Osteoblast (primary cell): ENCODE results near the gene NR5A1. TPM values are rescaled to one million over a fixed set of nuclear protein-coding genes. Genes with fewer than 3 reads are reported as not detected.

Experiments
- DNase-seq: peaks from one replicate; pipeline ENCODE4 v3.0.0; 2011; ENCODE audit warnings: low spot score, mixed read lengths; ENCODE audit not compliant: insufficient read length; ENCODE audit errors: missing footprints
- H2AFZ ChIP-seq: 2 replicates; pipeline ENCODE4 v1.6.0; 2011; ENCODE audit warnings: mild to moderate bottlenecking, low read length
- H3K27ac ChIP-seq: 2 replicates; pipeline ENCODE4 v1.5.1; 2011; ENCODE audit warnings: mild to moderate bottlenecking, low read depth, low read length, moderate library complexity
- H3K27me3 ChIP-seq: 2 replicates; pipeline ENCODE4 v1.6.0; 2012; ENCODE audit warnings: mild to moderate bottlenecking, control low read depth, inconsistent platforms, low read length, moderate library complexity; ENCODE audit not compliant: insufficient read depth
- H3K36me3 ChIP-seq: 2 replicates; pipeline ENCODE4 v1.5.1; 2011; ENCODE audit warnings: mild to moderate bottlenecking, low read length, control low read depth, moderate library complexity; ENCODE audit not compliant: insufficient read depth
- H3K4me1 ChIP-seq: 2 replicates; pipeline ENCODE4 v1.5.1; 2011; ENCODE audit warnings: mild to moderate bottlenecking, low read length, control low read depth, moderate library complexity; ENCODE audit not compliant: insufficient read depth
- H3K4me2 ChIP-seq: 2 replicates; pipeline ENCODE4 v1.6.0; 2011; ENCODE audit warnings: mild to moderate bottlenecking, low read length; ENCODE audit not compliant: insufficient read depth
- H3K4me3 ChIP-seq: fragments of 200-600 bp; sonication (generic); 3 replicates; pipeline ENCODE4 v1.5.1; 2012; ENCODE audit warnings: mild to moderate bottlenecking, low read length, inconsistent platforms; ENCODE audit not compliant: insufficient read depth
- H3K79me2 ChIP-seq: 2 replicates; pipeline ENCODE4 v1.6.0; 2012; ENCODE audit warnings: mild to moderate bottlenecking, low read length, control low read depth, inconsistent platforms; ENCODE audit not compliant: insufficient read depth
- H3K9me3 ChIP-seq: 2 replicates; pipeline ENCODE4 v1.5.1; 2011; ENCODE audit warnings: low read depth, low read length, control low read depth
- H4K20me1 ChIP-seq: 2 replicates; pipeline ENCODE4 v1.6.0; 2012; ENCODE audit warnings: mild to moderate bottlenecking, low read length, control low read depth; ENCODE audit not compliant: insufficient read depth
- CTCF ChIP-seq: IDR thresholded peaks from 2 replicates; pipeline ENCODE4 v1.5.1; 2011; ENCODE audit warnings: mild to moderate bottlenecking, low read depth, low read length, moderate library complexity; ENCODE audit errors: extremely low read depth
- total RNA-seq: library from RNA; depleted of rRNA; stranded (reverse); fragments of >200 nt; gene quantifications from 2 replicates; pipeline ENCODE4 v1.2.3, GENCODE V29; 2012

Gene NR5A1
- total RNA-seq, 1 donor: not detected

- no peaks in the 10 kb centered on the region for H3K9me3 ChIP-seq
- no peaks in the 10 kb centered on the region for H3K36me3 ChIP-seq
- no peak overlapping the region for H3K4me3 ChIP-seq
- H4K20me1 ChIP-seq: no peaks in the 10 kb centered on the region
- no peaks in the 10 kb centered on the region for H3K4me1 ChIP-seq
- DNase-seq: peak; percentile 14
- no peak overlapping the region for H3K4me2 ChIP-seq
- H2AFZ ChIP-seq: no peak overlapping the region
- H3K27me3 ChIP-seq: peaks cover 15% of the 10 kb centered on the region
- no peak overlapping the region for H3K27ac ChIP-seq
- no peaks in the 10 kb centered on the region for H3K79me2 ChIP-seq
- TF ChIP-seq CTCF: no peak
Measured at GRCh38 chr9:124462739-124463138, 44.5 kb downstream of the NR5A1 start.

- TF ChIP-seq CTCF: no peak
- no peak overlapping the region for H3K27ac ChIP-seq
- no peaks in the 10 kb centered on the region for H4K20me1 ChIP-seq
Measured at GRCh38 chr9:124458441-124458840, 48.8 kb downstream of the NR5A1 start.

GRCh38 chr9:124457887-124458431 is 49.2 kb downstream of the NR5A1 start:
- Histone ChIP-seq H3K9me3 (no peaks in the 10 kb centered on the region), H3K4me1 (no peaks in the 10 kb centered on the region), H3K79me2 (no peaks in the 10 kb centered on the region), H3K27me3 (peaks cover 17% of the 10 kb centered on the region), H2AFZ (no peak overlapping the region), H3K4me2 (no peak overlapping the region), H4K20me1 (no peaks in the 10 kb centered on the region), H3K36me3 (no peaks in the 10 kb centered on the region), H3K4me3 (no peak overlapping the region), H3K27ac (no peak overlapping the region)
- peak; percentile 71 for DNase-seq
- TF ChIP-seq CTCF: no peak

More at GRCh38 chr9:124458441-124458840, 48.8 kb downstream of the NR5A1 start:
- Histone ChIP-seq H3K27me3 (peaks cover 19% of the 10 kb centered on the region), H3K4me3 (no peak overlapping the region), H3K4me1 (no peaks in the 10 kb centered on the region), H3K9me3 (no peaks in the 10 kb centered on the region), H3K79me2 (no peaks in the 10 kb centered on the region), H3K4me2 (no peak overlapping the region), H2AFZ (no peak overlapping the region), H3K36me3 (no peaks in the 10 kb centered on the region)
- DNase-seq: peak; percentile 86

GRCh38 chr9:124457079-124457886 is 49.9 kb downstream of the NR5A1 start:
- H4K20me1 ChIP-seq: no peaks in the 10 kb centered on the region
- no peak overlapping the region for H3K4me3 ChIP-seq
- H3K27ac ChIP-seq: no peak overlapping the region
- no peaks in the 10 kb centered on the region for H3K36me3 ChIP-seq
- no peak for TF ChIP-seq CTCF
- H3K79me2 ChIP-seq: no peaks in the 10 kb centered on the region
- DNase-seq: peak; percentile 69
- H3K27me3 ChIP-seq: peaks cover 12% of the 10 kb centered on the region
- H3K4me1 ChIP-seq: no peaks in the 10 kb centered on the region
- H2AFZ ChIP-seq: no peak overlapping the region
- H3K4me2 ChIP-seq: no peak overlapping the region
- H3K9me3 ChIP-seq: no peaks in the 10 kb centered on the region
